ENCODE data around the gene PLEKHA8. TPM values are rescaled to one million over a fixed set of nuclear protein-coding genes. Genes with fewer than 3 reads are reported as not detected.

Gene PLEKHA8
- total RNA-seq, 2 experiments from 2014 or later, result 16.8 to 17.1 TPM

DNA sequence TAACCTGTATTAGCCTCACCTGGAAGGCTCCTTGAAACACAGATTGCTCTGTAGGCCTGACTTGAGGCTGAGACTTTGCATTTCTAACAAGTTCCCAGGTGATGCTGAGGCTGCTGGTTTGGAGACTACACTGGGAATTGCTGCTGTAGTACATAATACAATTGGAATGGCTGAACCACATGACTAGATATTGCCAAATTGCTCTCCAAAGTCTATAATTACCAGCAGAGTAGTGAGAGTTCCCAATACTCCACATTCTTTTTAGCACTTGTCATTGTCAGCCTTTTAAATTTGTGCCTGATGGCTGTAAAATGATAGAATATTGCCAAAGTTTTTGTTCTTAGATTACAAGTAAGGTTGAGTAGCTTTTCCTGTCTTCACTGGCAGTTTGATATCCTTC lies 39.9 kb downstream of the PLEKHA8 start:
- POLR2A ChIA-PET, result no interaction called here
- H3K36me3 Mint-ChIP-seq (ENCODE audit: low read depth), result peaks cover 2% of the 10 kb centered on the region
- no peak overlapping the region for H3K27ac Mint-ChIP-seq
- ATAC-seq, result no peak
- H3K4me1 Mint-ChIP-seq (ENCODE audit: low read depth), result no peaks in the 10 kb centered on the region
- no peak for DNase-seq
- H3K27me3 Mint-ChIP-seq, result no peaks in the 10 kb centered on the region
- CTCF ChIA-PET, result interaction anchor here (1.0 kb wide), 1 partner anchor 21 kb away, joined by 3 read pairs; no protein-coding TSS in a partner anchor
- intact Hi-C loops (cut with micrococcal nuclease), result loop anchor here (10.0 kb wide), 1 partner anchor 113 kb away; no protein-coding TSS in a partner anchor
- no peaks in the 10 kb centered on the region for H3K9me3 Mint-ChIP-seq
- no peak overlapping the region for H3K4me3 Mint-ChIP-seq
- no peak for TF ChIP-seq CTCF (IDR thresholded peaks at IDR 0.05)

GRCh38 chr7:30069096-30069867 lies 41.1 kb downstream of the PLEKHA8 start:
- H3K4me3 Mint-ChIP-seq, result no peak overlapping the region
- DNase-seq (no peak), ATAC-seq (no peak)
- ChIA-PET POLR2A (interaction anchor here (0.6 kb wide), 1 partner anchor 12 kb away, joined by 3 read pairs; no protein-coding TSS in a partner anchor), CTCF (interaction anchor here (1.8 kb wide), 1 partner anchor 7 kb away, joined by 9 read pairs; no protein-coding TSS in a partner anchor)
- no peak for TF ChIP-seq CTCF (IDR thresholded peaks at IDR 0.05)
- H3K27ac Mint-ChIP-seq, result no peak overlapping the region
- peaks cover 2% of the 10 kb centered on the region for H3K36me3 Mint-ChIP-seq (ENCODE audit: low read depth)
- intact Hi-C loops (cut with micrococcal nuclease), result loop anchor here (10.0 kb wide), 1 partner anchor 114 kb away; no protein-coding TSS in a partner anchor
- no peaks in the 10 kb centered on the region for H3K4me1 Mint-ChIP-seq (ENCODE audit: low read depth)
- H3K9me3 Mint-ChIP-seq, result no peaks in the 10 kb centered on the region
- no peaks in the 10 kb centered on the region for H3K27me3 Mint-ChIP-seq

DNA sequence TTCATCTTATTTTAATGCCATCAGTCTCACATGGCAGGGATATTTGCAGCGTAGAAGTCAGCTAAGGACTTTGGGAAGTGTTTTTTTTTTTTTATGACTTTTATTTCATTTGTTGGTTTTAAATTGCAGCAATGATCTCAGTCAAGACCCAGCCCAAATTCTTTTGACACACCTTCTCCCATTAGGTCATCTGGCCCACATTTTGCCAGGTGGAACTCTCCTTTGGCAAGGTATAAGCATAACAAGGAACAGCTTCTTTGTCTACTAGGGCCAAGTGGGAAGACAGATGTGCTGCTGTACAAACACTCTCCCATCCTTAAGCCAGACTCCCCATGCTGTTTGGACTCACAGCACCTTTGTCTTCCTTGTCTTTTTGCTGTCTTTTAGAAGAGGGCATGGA lies 41.8 kb downstream of the PLEKHA8 start:
- no peak overlapping the region for H3K4me3 Mint-ChIP-seq
- H3K9me3 Mint-ChIP-seq, result no peaks in the 10 kb centered on the region
- CTCF ChIA-PET, result interaction anchor here (1.8 kb wide), 1 partner anchor 8 kb away, joined by 9 read pairs; no protein-coding TSS in a partner anchor
- no peaks in the 10 kb centered on the region for H3K4me1 Mint-ChIP-seq (ENCODE audit: low read depth)
- H3K36me3 Mint-ChIP-seq (ENCODE audit: low read depth), result peaks cover 2% of the 10 kb centered on the region
- no peak for TF ChIP-seq CTCF (IDR thresholded peaks at IDR 0.05)
- ATAC-seq (no peak), DNase-seq (no peak)
- intact Hi-C loops (cut with micrococcal nuclease), result no loop called here
- H3K27ac Mint-ChIP-seq, result no peak overlapping the region
- H3K27me3 Mint-ChIP-seq, result no peaks in the 10 kb centered on the region
- POLR2A ChIA-PET, result interaction anchor here (0.6 to 0.8 kb wide), 2 partner anchors 11 to 106 kb away, joined by 3 read pairs; no protein-coding TSS in a partner anchor

GRCh38 chr7:30072735-30073134 lies 44.5 kb downstream of the PLEKHA8 start:
- H3K4me1 Mint-ChIP-seq (ENCODE audit: low read depth), result no peaks in the 10 kb centered on the region
- DNase-seq (no peak), ATAC-seq (no peak)
- no peaks in the 10 kb centered on the region for H3K9me3 Mint-ChIP-seq
- no peak overlapping the region for H3K27ac Mint-ChIP-seq
- intact Hi-C loops (cut with micrococcal nuclease), result no loop called here
- H3K4me3 Mint-ChIP-seq, result no peak overlapping the region
- ChIA-PET POLR2A (no interaction called here), CTCF (interaction anchor here (1.4 to 1.6 kb wide), 2 partner anchors 11 to 116 kb away, joined by 4 to 5 read pairs; no protein-coding TSS in a partner anchor)
- H3K27me3 Mint-ChIP-seq, result no peaks in the 10 kb centered on the region
- peaks cover 2% of the 10 kb centered on the region for H3K36me3 Mint-ChIP-seq (ENCODE audit: low read depth)
- no peak for TF ChIP-seq CTCF (IDR thresholded peaks at IDR 0.05)

DNA sequence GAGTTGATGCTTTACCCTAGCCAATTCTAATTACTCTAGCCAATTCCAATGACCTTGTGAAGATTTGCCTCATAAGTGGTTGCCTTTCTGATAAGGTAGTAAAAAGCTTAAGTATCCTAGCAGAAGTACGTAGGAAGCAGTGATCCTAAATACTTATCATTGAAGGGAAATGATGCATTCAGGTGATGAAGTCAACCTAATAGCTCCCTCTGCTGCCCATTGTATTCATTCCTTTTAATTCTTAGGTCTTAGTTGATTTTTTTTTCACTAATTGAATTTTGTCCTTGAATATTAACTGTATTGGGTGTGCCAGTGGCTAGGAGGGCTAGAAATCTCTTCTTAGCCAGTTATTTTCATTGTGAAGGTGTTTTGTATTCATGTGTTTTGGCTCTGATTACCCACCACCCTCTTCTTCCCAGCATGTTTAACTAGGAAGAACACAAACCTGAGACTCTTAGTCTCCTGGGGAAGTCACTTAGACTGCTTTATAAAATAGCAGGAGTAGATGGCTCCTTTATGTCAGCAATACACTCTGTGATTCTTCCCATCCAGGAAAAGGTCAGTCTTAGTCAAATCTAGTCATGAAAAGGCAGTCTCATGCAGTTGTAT lies 46.3 kb downstream of the PLEKHA8 start:
- Mint-ChIP-seq H3K36me3 (ENCODE audit: low read depth) (peaks cover 4% of the 10 kb centered on the region), H3K4me3 (no peak overlapping the region), H3K9me3 (no peaks in the 10 kb centered on the region), H3K27ac (no peak overlapping the region), H3K4me1 (ENCODE audit: low read depth) (no peaks in the 10 kb centered on the region), H3K27me3 (no peaks in the 10 kb centered on the region)
- ChIA-PET CTCF (interaction anchor here (1.0 to 2.9 kb wide), 5 partner anchors 10 to 438 kb away, joined by 3 to 15 read pairs (median 5); no protein-coding TSS in a partner anchor), POLR2A (no interaction called here)
- intact Hi-C loops (cut with micrococcal nuclease), result no loop called here
- no peak for ATAC-seq
- TF ChIP-seq CTCF (IDR thresholded peaks at IDR 0.05), result peak; percentile 55
- DNase-seq, result no peak
